K562 (cell line): ENCODE results near the gene MEGF11. TPM values are rescaled to one million over a fixed set of nuclear protein-coding genes. Genes with fewer than 3 reads are reported as not detected.

Experiments used
- ATAC-seq: fragments of 200-7000 bp; cut with Tn5 transposase; 3 replicates; pipeline ENCODE4 v1.9.1; 2020; ENCODE audit warnings: moderate library complexity
- BruUV-seq: library from RNA; stranded (reverse); fragments of 400-500 nt; replicated peaks from 2 replicates; lab custom pipeline; 2021; lab: Mats Ljungman, UMichigan
- CTCF ChIA-PET: fragments of 300-600 bp; formaldehyde crosslinking; extraction: SDS; loops from one replicate; lab custom pipeline; 2021; ENCODE audit warnings: low intra/inter-chr PET ratio; lab: Yijun Ruan, JAX
- POLR2A ChIA-PET: fragments of 300-600, 350-650 bp; sonication (Branson Sonifier 250); formaldehyde crosslinking; extraction: SDS; loops from one replicate; lab custom pipeline; 2021; ENCODE audit warnings: antibody characterized with exemption, inconsistent platforms; lab: Yijun Ruan, JAX
- DNase-seq, 4 experiments: peaks; one replicate each; pipeline versions ENCODE4 v3.0.0 to v3.0.0-alpha.2; 2011 to 2018; ENCODE audit warnings: low spot score in 3 of 4, mixed read lengths in 3 of 4; ENCODE audit errors: extremely low read depth in 1 of 4
- FAIRE-seq: peaks from 2 replicates; lab custom pipeline; 2011; peaks lifted over from hg19 to GRCh38; lab: Jason Lieb, UNC
- H2AFZ ChIP-seq: 2 replicates; pipeline ENCODE4 v1.6.0; 2011; ENCODE audit warnings: low read depth, low read length, control low read depth, inconsistent platforms
- H3K27ac ChIP-seq: fragments of 200-600 bp; 3 replicates; pipeline ENCODE4 v1.8.0; 2011; ENCODE audit warnings: low read depth, mild to moderate bottlenecking, control low read depth, inconsistent platforms, low read length, moderate library complexity, mixed read lengths; ENCODE audit errors: extremely low read depth
- H3K27me3 ChIP-seq, 2 experiments: fragments of 300-600 bp in 1 of 2; 2 replicates in 1 of 2; 3 replicates in 1 of 2; pipeline versions ENCODE4 v1.6.0 to v1.8.0; 2011; ENCODE audit warnings: inconsistent platforms in 2 of 2, low read length in 2 of 2, mild to moderate bottlenecking in 1 of 2, mixed read lengths in 1 of 2, moderate library complexity in 1 of 2; ENCODE audit not compliant: control insufficient read depth in 2 of 2, insufficient read depth in 2 of 2
- H3K36me3 ChIP-seq: fragments of 300-600 bp; 3 replicates; pipeline ENCODE4 v1.8.0; 2011; ENCODE audit warnings: mild to moderate bottlenecking, low read length, inconsistent platforms; ENCODE audit not compliant: control insufficient read depth, insufficient read depth
- H3K4me1 ChIP-seq, 2 experiments: fragments of 200-600 bp in 1 of 2; replicated peaks in 1 of 2; 2 replicates in 1 of 2; 3 replicates in 1 of 2; pipeline versions ENCODE4 v1.5.1 to v1.8.0; 2011; ENCODE audit warnings: inconsistent platforms in 2 of 2, low read length in 2 of 2, mild to moderate bottlenecking in 1 of 2, mixed read lengths in 1 of 2, moderate library complexity in 1 of 2; ENCODE audit not compliant: control insufficient read depth in 2 of 2, insufficient read depth in 2 of 2
- H3K4me2 ChIP-seq: 2 replicates; pipeline ENCODE4 v1.6.1; 2011; ENCODE audit warnings: low read length, control low read depth, inconsistent platforms, mixed read lengths; ENCODE audit not compliant: insufficient read depth
- H3K4me3 ChIP-seq: fragments of 200-600 bp; sonication (generic), shearing (Covaris generic); 2 replicates; pipeline ENCODE4 v1.5.1; 2016; ENCODE audit warnings: control low read depth, inconsistent platforms
- H3K79me2 ChIP-seq: fragments of 200-600 bp; 3 replicates; pipeline ENCODE4 v1.8.0; 2011; ENCODE audit warnings: low read length, inconsistent platforms; ENCODE audit not compliant: control insufficient read depth, insufficient read depth
- H3K9ac ChIP-seq, 2 experiments: 2 replicates each; pipeline versions ENCODE4 v1.6.0 to v1.6.1; 2011; ENCODE audit warnings: low read depth in 2 of 2, low read length in 2 of 2, control low read depth in 1 of 2, inconsistent platforms in 1 of 2, mild to moderate bottlenecking in 1 of 2, mixed read lengths in 1 of 2; ENCODE audit not compliant: insufficient read depth in 1 of 2
- H3K9me1 ChIP-seq: one replicate; pipeline ENCODE4 v1.6.0; 2011; ENCODE audit warnings: inconsistent platforms, mild to moderate bottlenecking, low read length, moderate library complexity; ENCODE audit not compliant: control insufficient read depth, insufficient read depth
- H3K9me3 ChIP-seq: replicated peaks from 2 replicates; pipeline ENCODE4 v1.5.1; 2011; ENCODE audit warnings: low read depth, low read length, inconsistent platforms; ENCODE audit not compliant: control insufficient read depth, insufficient read depth
- H4K20me1 ChIP-seq: replicated peaks from 2 replicates; pipeline ENCODE4 v1.6.1; 2011; ENCODE audit warnings: low read length, inconsistent platforms, mixed read lengths; ENCODE audit not compliant: control insufficient read depth, insufficient read depth
- ARNT ChIP-seq, 2 experiments: fragments of 450-650 bp; IDR thresholded peaks; 2 replicates each; pipeline ENCODE4 v1.6.1; 2016; ENCODE audit warnings: mild to moderate bottlenecking in 1 of 2
- HNRNPL ChIP-seq: fragments of 200-400 bp; formaldehyde crosslinking; IDR thresholded peaks from 2 replicates; pipeline ENCODE4 v1.6.1; 2017; ENCODE audit warnings: low read depth, mild to moderate bottlenecking, low read length
- L3MBTL2 ChIP-seq: fragments of 450-650 bp; IDR thresholded peaks from 2 replicates; pipeline ENCODE4 v1.6.1; 2016; ENCODE audit warnings: mild to moderate bottlenecking, moderate library complexity
- MLX ChIP-seq, 2 experiments: fragments of 450-650 bp in 1 of 2; sonication (generic) in 1 of 2; formaldehyde crosslinking; conservative IDR thresholded peaks; 2 replicates each; pipeline versions ENCODE4 v1.4.0 to v1.8.1; 2020 to 2022; ENCODE audit warnings: mild to moderate bottlenecking in 1 of 2, missing genetic modification reagents in 1 of 2
- NR1H2 ChIP-seq: sonication (generic); formaldehyde crosslinking; IDR thresholded peaks from 2 replicates; pipeline ENCODE4 v1.4.0; 2020; ENCODE audit warnings: mild to moderate bottlenecking, missing genetic modification reagents
- NRF1 ChIP-seq, 2 experiments: fragments of 450-650 bp; IDR thresholded peaks in 1 of 2; conservative IDR thresholded peaks in 1 of 2; 2 replicates each; pipeline ENCODE4 v1.6.1; 2014; ENCODE audit warnings: mild to moderate bottlenecking in 2 of 2
- OTX1 ChIP-seq: fragments of 450-650 bp; formaldehyde crosslinking; IDR thresholded peaks from 2 replicates; pipeline ENCODE4 v1.4.0; 2022; ENCODE audit warnings: mild to moderate bottlenecking
- RFX7 ChIP-seq: fragments of 250-450 bp; sonication (Bioruptor Pico); IDR thresholded peaks from 2 replicates; pipeline ENCODE4 v1.5.1; 2021; ENCODE audit warnings: mild to moderate bottlenecking
- SMARCA4 ChIP-seq: fragments of 450-650 bp; IDR thresholded peaks from 2 replicates; pipeline ENCODE4 v1.6.1; 2016
- SMC3 ChIP-seq: conservative IDR thresholded peaks from 2 replicates; pipeline ENCODE4 v1.6.1; 2011; ENCODE audit warnings: low read depth, low read length, improper control_type of control experiment; ENCODE audit not compliant: insufficient read depth
- SP1 ChIP-seq: sonication (generic); formaldehyde crosslinking; IDR thresholded peaks from 2 replicates; pipeline ENCODE4 v1.8.1; 2022; ENCODE audit warnings: mild to moderate bottlenecking, missing genetic modification reagents
- THAP7 ChIP-seq: fragments of 250-450 bp; sonication (Bioruptor Pico); IDR thresholded peaks from 2 replicates; pipeline ENCODE4 v1.5.0; 2021
- TRIM25 ChIP-seq: fragments of 450-650 bp; IDR thresholded peaks from 2 replicates; pipeline ENCODE4 v1.7.0; 2016; ENCODE audit warnings: borderline replicate concordance
- ZEB2 ChIP-seq: fragments of 450-650 bp; IDR thresholded peaks from 2 replicates; pipeline ENCODE4 v1.6.1; 2016
- ZNF449 ChIP-seq: fragments of 250-450 bp; sonication (Bioruptor Pico); IDR thresholded peaks from 2 replicates; pipeline ENCODE4 v1.8.0; 2022; ENCODE audit warnings: moderate library complexity, mild to moderate bottlenecking, inconsistent platforms
- ZNF57 ChIP-seq: fragments of 450-650 bp; formaldehyde crosslinking; IDR thresholded peaks from 2 replicates; pipeline ENCODE4 v1.4.0; 2020; ENCODE audit warnings: mild to moderate bottlenecking, moderate library complexity
- ZSCAN32 ChIP-seq: fragments of 450-650 bp; formaldehyde crosslinking; IDR thresholded peaks from 2 replicates; pipeline ENCODE4 v1.4.0; 2020; ENCODE audit warnings: mild to moderate bottlenecking, moderate library complexity
- WGBS: fragments of 100-300 bp; shearing (Covaris generic); methylation state at CpG from one replicate; pipeline ENCODE4 v1.1.6; 2016; ENCODE audit warnings: low coverage, mixed read lengths; ENCODE audit not compliant: insufficient coverage; ENCODE audit errors: missing lambda C conversion rate; 5-methylcytosine and 5-hydroxymethylcytosine counted together
- in situ Hi-C: fragments of 300-500 bp; cut with MboI; formaldehyde crosslinking; loops from 4 replicates; pipeline ENCODE4 v1.15.0; 2018; ENCODE audit warnings: inconsistent platforms, mixed read lengths
- intact Hi-C: fragments of 100-400 bp; cut with micrococcal nuclease; formaldehyde crosslinking; loops from 2 replicates; pipeline ENCODE4 v1.14.2; 2022
- polyA plus RNA-seq, 8 experiments: library from polyadenylated mRNA; depleted of rRNA in 4 of 8; stranded (reverse) in 5 of 8; unstranded in 3 of 8; fragments of >200 nt; fragmentation: Nextera tagmentation in 2 of 8; fragmentation: Illumina TruSeq in 1 of 8; extraction: Ambion mirVana in 2 of 8; extraction: Trizol in 1 of 8; gene quantifications; 2 replicates each; pipeline versions ENCODE4 v1.2.1 to v1.2.3, GENCODE V29; 2011 to 2014; ENCODE audit warnings: inconsistent platforms in 1 of 8, missing spikeins in 1 of 8
- total RNA-seq, 7 experiments: library from RNA; depleted of rRNA in 6 of 7; stranded (reverse); fragments of >200 nt in 6 of 7; fragmentation: Illumina TruSeq in 2 of 7; extraction: Trizol in 2 of 7; gene quantifications; 2 replicates each; pipeline versions ENCODE4 v1.2.1 to v1.2.3, GENCODE V29; 2011 to 2021; ENCODE audit warnings: low replicate concordance in 1 of 7

MEGF11 gene
- total and polyA plus RNA-seq, 9 of the 15 experiments (the other 6 are each of a cell fraction or from before 2014, with no cell fraction given), result 0.06 to 0.23 (median 0.20) TPM; not detected in 6

- peak; percentile 64 for FAIRE-seq
- no peak overlapping the region for H3K27ac ChIP-seq
- no peaks in the 10 kb centered on the region for H3K9me3 ChIP-seq
- H4K20me1 ChIP-seq, result no peaks in the 10 kb centered on the region
- ChIA-PET POLR2A (interaction anchor here (0.6 to 1.6 kb wide), 3 partner anchors 9 to 74 kb away, joined by 3 to 9 read pairs (median 4); no protein-coding TSS in a partner anchor), CTCF (no interaction called here)
- H3K4me1 ChIP-seq, result peaks cover 0 to 4% of the 10 kb centered on the region in 2 experiments; a peak in 1 of 5 replicates
- in situ Hi-C loops, result no loop called here
- intact Hi-C loops, result no loop called here
- no peaks in the 10 kb centered on the region for H3K9me1 ChIP-seq
- H3K36me3 ChIP-seq, result no peaks in the 10 kb centered on the region
- peaks cover 5 to 38% of the 10 kb centered on the region in 2 experiments; a peak in 3 of 5 replicates for H3K27me3 ChIP-seq
- no peak for DNase-seq
- no peak overlapping the region for H2AFZ ChIP-seq
- H3K4me3 ChIP-seq, result no peak overlapping the region
- 5% methylated on average over 2 of the region's 2 CpGs for WGBS
- no peak for ATAC-seq
- H3K9ac ChIP-seq, result no peak overlapping the region
- TF ChIP-seq NRF1 (conservative IDR thresholded peaks at IDR 0.05 in 1 of 2, IDR thresholded peaks at IDR 0.05 in 1 of 2), result no peak
- no peak for TF ChIP-seq L3MBTL2
- TF ChIP-seq ZNF57 (CRISPR knock-in tag), result no peak
- no peak for TF ChIP-seq OTX1 (CRISPR knock-in tag)
- TF ChIP-seq HNRNPL, result no peak
- TF ChIP-seq SMC3, result no peak
- no peak for TF ChIP-seq RFX7 (CRISPR knock-in tag)
- no peak for TF ChIP-seq SMARCA4
- TF ChIP-seq THAP7, result no peak
- no peak for TF ChIP-seq MLX (CRISPR knock-in tag; conservative IDR thresholded peaks at IDR 0.05)
- no peak for TF ChIP-seq NR1H2 (CRISPR knock-in tag)
- TF ChIP-seq TRIM25, result no peak
- TF ChIP-seq SP1, result no peak
- TF ChIP-seq ARNT (IDR thresholded peaks at IDR 0.05), result no peak
- no peak for TF ChIP-seq ZEB2
- no peak for TF ChIP-seq ZNF449 (CRISPR knock-in tag)
- no peak for TF ChIP-seq ZSCAN32 (CRISPR knock-in tag)
- no peak overlapping the region for H3K4me2 ChIP-seq
- no TSS peak for BruUV-seq
- no peaks in the 10 kb centered on the region for H3K79me2 ChIP-seq
Measured at GRCh38 chr15:66219339-66219738, 34.2 kb downstream of the MEGF11 start.
